ENCODE data around the gene LDHAL6B.
"Not testable (repeated sequence)": the region's sequence is repeated elsewhere in the genome, so short reads cannot be mapped to it uniquely, and the experiment has no call there.

Gene LDHAL6B

GRCh38 chr15:59206623-59207183, at the start of gene LDHAL6B:
Gene LDHAL6B, plus strand, starts transcription at chr15:59206843. Its CDS starts 98 bp downstream, at chr15:59206941.
- Histone ChIP-seq H3K9me3 (ENCODE audit: control insufficient read depth, insufficient read depth, low read length) (no peaks in the 10 kb centered on the region), H3K9ac (ENCODE audit: low read depth, low read length) (no peak within 1 kb of the TSS), H3K4me1 (ENCODE audit: insufficient read depth, low read length) (no peaks in the 10 kb centered on the region), H3K36me3 (ENCODE audit: insufficient read depth, low read length) (peaks cover 10% of the 10 kb centered on the region; the same call in 1 of the 2 replicates)

GRCh38 chr15:59157396-59157795, 49.2 kb upstream of the LDHAL6B start:
- no peaks in the 10 kb centered on the region for H3K4me1 ChIP-seq (ENCODE audit: insufficient read depth, low read length)

DNA sequence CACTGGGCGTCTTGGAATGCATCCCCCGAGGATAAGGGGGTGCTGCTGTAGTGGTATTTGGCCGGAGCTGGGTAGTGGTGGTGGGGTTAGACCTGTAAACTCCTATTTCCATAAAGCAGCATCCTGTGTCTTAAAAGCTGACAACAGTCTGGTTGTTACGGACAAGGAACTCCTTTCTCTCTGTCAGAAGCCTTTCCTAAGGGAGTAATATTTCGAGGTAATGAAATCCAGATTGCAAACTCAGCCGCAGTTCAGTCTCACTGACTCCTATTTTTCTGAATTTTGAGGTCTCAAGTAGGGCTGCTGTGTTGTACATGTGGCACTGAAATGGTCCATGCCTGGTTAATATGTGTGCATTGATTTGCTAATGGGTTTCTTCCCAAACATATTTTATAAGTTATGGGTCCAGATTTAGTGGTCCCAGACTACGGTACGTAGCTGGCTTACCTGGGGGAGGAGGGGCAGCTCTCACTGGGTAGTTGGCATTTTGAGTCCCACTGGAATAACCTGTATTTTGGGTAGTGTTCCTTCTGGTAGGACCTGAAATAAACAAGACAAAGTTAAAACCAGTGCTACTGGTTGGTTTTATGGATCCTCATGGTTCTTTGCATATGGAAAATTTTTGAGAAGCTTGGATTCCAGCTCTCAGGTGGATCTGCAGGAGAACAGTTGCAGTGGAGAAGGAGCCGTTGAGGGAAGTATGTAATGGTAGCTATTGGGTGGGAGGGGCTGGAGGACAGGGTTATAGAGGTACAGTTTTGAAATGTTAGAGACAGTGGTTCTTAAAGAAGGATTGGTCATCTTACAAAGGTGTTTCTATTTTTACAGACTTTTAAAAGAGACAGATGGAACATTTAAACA, 48.6 kb upstream of the LDHAL6B start:
- peaks cover 2% of the 10 kb centered on the region; the same call in 1 of the 2 replicates for H3K36me3 ChIP-seq (ENCODE audit: insufficient read depth, low read length)
- no peaks in the 10 kb centered on the region for H3K4me1 ChIP-seq (ENCODE audit: insufficient read depth, low read length)

More at GRCh38 chr15:59157396-59157795, 49.2 kb upstream of the LDHAL6B start:
- peaks cover 6% of the 10 kb centered on the region; the same call in 1 of the 2 replicates for H3K36me3 ChIP-seq (ENCODE audit: insufficient read depth, low read length)
- H3K9me3 ChIP-seq (ENCODE audit: control insufficient read depth, insufficient read depth, low read length) = no peaks in the 10 kb centered on the region
- H3K9ac ChIP-seq (ENCODE audit: low read depth, low read length) = no peak overlapping the region

DNA sequence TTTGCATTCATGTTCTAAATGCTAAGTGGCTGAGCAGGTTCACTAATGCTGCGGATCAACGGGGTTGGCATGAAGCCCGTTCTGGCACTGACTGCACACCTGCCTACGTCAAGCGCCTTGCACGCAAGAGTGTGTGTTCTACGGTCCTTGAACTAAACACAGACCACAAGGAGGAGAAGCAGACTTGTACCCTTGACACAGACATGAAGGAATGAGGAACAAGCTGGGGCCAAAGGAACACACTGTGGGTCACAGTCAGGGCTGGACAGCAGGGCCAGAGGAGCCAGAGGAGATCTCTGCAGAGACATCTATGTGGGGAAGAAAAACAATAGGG, 48.0 kb upstream of the LDHAL6B start:
- no peak overlapping the region for H3K9ac ChIP-seq (ENCODE audit: low read depth, low read length)
- H3K36me3 ChIP-seq (ENCODE audit: insufficient read depth, low read length) = peaks cover 2% of the 10 kb centered on the region; the same call in 1 of the 2 replicates
- no peaks in the 10 kb centered on the region for H3K4me1 ChIP-seq (ENCODE audit: insufficient read depth, low read length)
- H3K9me3 ChIP-seq (ENCODE audit: control insufficient read depth, insufficient read depth, low read length) = no peaks in the 10 kb centered on the region

More for the DNA sequence above, 48.6 kb upstream of the LDHAL6B start:
- Histone ChIP-seq H3K9me3 (ENCODE audit: control insufficient read depth, insufficient read depth, low read length) (no peaks in the 10 kb centered on the region), H3K9ac (ENCODE audit: low read depth, low read length) (no peak overlapping the region)

GRCh38 chr15:59159210-59159609, 47.4 kb upstream of the LDHAL6B start:
- no peaks in the 10 kb centered on the region; the same call in 1 of the 2 replicates for H3K36me3 ChIP-seq (ENCODE audit: insufficient read depth, low read length)
- H3K9me3 ChIP-seq (ENCODE audit: control insufficient read depth, insufficient read depth, low read length) = no peaks in the 10 kb centered on the region
- H3K9ac ChIP-seq (ENCODE audit: low read depth, low read length) = no peak overlapping the region
- H3K4me1 ChIP-seq (ENCODE audit: insufficient read depth, low read length) = no peaks in the 10 kb centered on the region

GRCh38 chr15:59160880-59161593, 45.6 kb upstream of the LDHAL6B start:
- no peaks in the 10 kb centered on the region; the same call in 1 of the 2 replicates for H3K36me3 ChIP-seq (ENCODE audit: insufficient read depth, low read length)

GRCh38 chr15:59162080-59162479, 44.6 kb upstream of the LDHAL6B start:
- H3K4me1 ChIP-seq (ENCODE audit: insufficient read depth, low read length); H3K9me3 ChIP-seq (ENCODE audit: control insufficient read depth, insufficient read depth, low read length); H3K9ac ChIP-seq (ENCODE audit: low read depth, low read length); H3K36me3 ChIP-seq (ENCODE audit: insufficient read depth, low read length): not testable (repeated sequence)

More at GRCh38 chr15:59160880-59161593, 45.6 kb upstream of the LDHAL6B start:
- Histone ChIP-seq H3K9me3 (ENCODE audit: control insufficient read depth, insufficient read depth, low read length) (no peaks in the 10 kb centered on the region), H3K4me1 (ENCODE audit: insufficient read depth, low read length) (peaks cover 7% of the 10 kb centered on the region), H3K9ac (ENCODE audit: low read depth, low read length) (no peak overlapping the region)

DNA sequence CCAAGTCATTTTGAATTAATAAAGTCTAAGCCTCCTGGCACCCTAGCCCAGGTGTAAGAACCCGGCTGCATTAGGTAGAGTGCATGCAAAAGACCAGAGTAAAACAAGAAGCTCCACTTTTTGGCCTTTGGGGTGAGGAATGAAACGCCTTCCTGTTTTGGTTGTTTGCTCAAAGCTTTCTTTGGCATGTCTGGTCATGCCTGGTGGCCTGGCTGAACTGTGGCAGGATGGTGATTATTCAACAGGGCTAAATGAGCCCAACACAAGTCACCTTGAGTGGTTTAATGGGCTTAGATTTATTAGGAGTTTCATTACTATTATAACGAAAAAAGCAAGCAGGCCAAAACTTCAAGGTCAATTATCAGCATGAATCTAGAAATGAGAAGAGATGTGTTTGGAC, 40.9 kb upstream of the LDHAL6B start:
- no peaks in the 10 kb centered on the region; the same call in none of the 2 replicates for H3K36me3 ChIP-seq (ENCODE audit: insufficient read depth, low read length)
- H3K4me1 ChIP-seq (ENCODE audit: insufficient read depth, low read length) = peaks cover 10% of the 10 kb centered on the region
- H3K9me3 ChIP-seq (ENCODE audit: control insufficient read depth, insufficient read depth, low read length) = no peaks in the 10 kb centered on the region
- H3K9ac ChIP-seq (ENCODE audit: low read depth, low read length) = no peak overlapping the region

DNA sequence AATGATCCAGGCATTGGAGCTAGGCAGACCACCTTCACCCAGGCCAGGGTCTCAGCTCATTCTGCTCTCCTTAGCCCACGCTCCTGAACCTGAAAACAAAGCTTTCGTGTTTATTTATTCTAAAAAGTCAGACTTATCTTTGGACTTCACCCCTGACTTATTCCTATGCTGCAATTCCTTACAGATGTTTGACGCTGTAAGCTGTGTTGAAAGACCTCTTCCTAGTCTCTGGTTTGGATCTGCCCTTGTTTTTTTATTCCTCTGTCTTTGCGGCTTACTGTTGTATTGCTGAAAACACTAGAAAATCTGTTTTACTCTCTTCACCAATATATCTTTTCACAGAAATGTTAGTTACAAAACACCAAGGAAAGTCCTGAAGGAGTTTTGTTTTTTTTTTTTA, 40.5 kb upstream of the LDHAL6B start:
- Histone ChIP-seq H3K9me3 (ENCODE audit: control insufficient read depth, insufficient read depth, low read length) (no peaks in the 10 kb centered on the region), H3K4me1 (ENCODE audit: insufficient read depth, low read length) (peaks cover 10% of the 10 kb centered on the region), H3K9ac (ENCODE audit: low read depth, low read length) (no peak overlapping the region), H3K36me3 (ENCODE audit: insufficient read depth, low read length) (no peaks in the 10 kb centered on the region; the same call in none of the 2 replicates)

DNA sequence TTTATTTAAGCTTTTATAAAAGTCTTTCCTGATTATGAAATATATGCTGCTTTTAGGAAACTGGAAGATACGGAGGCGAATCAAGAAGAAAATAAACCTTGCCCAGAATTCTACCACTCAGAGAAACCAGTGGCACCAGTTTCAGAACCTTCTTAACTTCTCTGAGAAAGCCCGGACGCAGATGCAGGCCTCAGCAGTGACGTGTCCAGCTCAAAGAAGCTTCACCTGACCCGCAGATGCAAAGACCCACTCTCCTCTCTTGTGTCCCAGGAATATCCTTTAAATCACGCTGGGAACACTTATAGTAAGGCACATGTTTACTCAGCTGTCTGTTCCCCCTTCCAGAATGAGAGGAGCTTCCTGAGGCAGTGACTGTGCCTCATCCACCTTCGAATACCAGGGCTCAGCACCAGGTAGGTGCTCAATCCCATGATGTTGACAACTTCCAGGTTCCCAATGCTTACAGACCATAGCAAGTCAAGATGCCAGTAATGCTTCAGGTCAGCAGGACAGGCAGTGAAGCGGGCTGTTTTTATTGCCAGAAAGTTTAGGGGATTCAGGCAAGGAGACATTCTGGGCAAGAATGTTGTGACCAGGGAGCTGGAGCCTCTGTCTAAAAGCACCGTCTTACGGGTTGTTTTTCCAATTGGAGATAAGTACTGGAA, 39.9 kb upstream of the LDHAL6B start:
- H3K36me3 ChIP-seq (ENCODE audit: insufficient read depth, low read length) = no peaks in the 10 kb centered on the region; the same call in none of the 2 replicates
- H3K4me1 ChIP-seq (ENCODE audit: insufficient read depth, low read length) = peaks cover 10% of the 10 kb centered on the region

DNA sequence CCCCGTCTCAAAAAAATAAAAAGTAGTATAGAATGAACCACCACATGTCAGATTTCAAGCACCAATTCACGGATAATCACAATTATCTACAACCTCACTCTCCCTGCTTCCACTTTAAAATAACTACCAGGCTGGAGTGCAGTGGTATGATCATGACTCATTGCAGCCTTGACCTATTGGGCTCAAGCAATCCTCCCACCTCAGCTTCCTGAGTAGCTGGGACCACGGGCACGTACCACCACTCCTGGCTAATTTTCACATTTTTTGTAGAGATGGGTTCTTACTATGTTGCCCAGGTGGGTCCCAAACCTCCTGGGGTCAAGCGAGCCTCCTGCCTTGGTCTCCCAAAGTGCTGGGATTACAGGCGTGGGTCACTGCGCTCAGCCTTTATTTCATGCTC, 38.1 kb upstream of the LDHAL6B start:
- Histone ChIP-seq H3K36me3 (ENCODE audit: insufficient read depth, low read length) (no peaks in the 10 kb centered on the region; the same call in none of the 2 replicates), H3K4me1 (ENCODE audit: insufficient read depth, low read length) (peaks cover 10% of the 10 kb centered on the region), H3K9ac (ENCODE audit: low read depth, low read length) (no peak overlapping the region), H3K9me3 (ENCODE audit: control insufficient read depth, insufficient read depth, low read length) (no peaks in the 10 kb centered on the region)

More for the DNA sequence above, 39.9 kb upstream of the LDHAL6B start:
- Histone ChIP-seq H3K9ac (ENCODE audit: low read depth, low read length) (no peak overlapping the region), H3K9me3 (ENCODE audit: control insufficient read depth, insufficient read depth, low read length) (no peaks in the 10 kb centered on the region)

DNA sequence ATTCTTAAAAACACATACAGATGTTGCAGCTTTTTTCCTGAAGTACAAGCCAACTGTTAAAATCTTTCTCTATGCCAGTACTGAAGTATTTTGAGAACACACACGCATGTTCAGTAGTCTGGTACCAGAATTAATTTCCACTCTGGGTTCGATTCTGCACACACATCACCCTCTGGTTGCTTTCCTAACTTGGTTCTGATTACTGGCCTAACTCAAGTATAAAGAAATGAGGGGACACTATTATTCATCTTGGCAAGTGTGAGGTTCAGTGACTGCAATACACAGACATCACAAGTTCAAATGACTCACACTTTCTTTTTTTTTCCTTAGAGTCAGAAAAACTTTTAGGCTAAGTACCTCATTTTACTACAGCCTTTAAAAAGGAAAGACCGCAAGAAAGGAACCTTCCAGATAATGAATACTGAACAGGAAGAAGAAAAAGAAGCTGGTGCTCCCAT, 37.4 kb upstream of the LDHAL6B start:
- Histone ChIP-seq H3K36me3 (ENCODE audit: insufficient read depth, low read length) (no peaks in the 10 kb centered on the region; the same call in none of the 2 replicates), H3K9ac (ENCODE audit: low read depth, low read length) (no peak overlapping the region), H3K9me3 (ENCODE audit: control insufficient read depth, insufficient read depth, low read length) (no peaks in the 10 kb centered on the region), H3K4me1 (ENCODE audit: insufficient read depth, low read length) (peaks cover 10% of the 10 kb centered on the region)

DNA sequence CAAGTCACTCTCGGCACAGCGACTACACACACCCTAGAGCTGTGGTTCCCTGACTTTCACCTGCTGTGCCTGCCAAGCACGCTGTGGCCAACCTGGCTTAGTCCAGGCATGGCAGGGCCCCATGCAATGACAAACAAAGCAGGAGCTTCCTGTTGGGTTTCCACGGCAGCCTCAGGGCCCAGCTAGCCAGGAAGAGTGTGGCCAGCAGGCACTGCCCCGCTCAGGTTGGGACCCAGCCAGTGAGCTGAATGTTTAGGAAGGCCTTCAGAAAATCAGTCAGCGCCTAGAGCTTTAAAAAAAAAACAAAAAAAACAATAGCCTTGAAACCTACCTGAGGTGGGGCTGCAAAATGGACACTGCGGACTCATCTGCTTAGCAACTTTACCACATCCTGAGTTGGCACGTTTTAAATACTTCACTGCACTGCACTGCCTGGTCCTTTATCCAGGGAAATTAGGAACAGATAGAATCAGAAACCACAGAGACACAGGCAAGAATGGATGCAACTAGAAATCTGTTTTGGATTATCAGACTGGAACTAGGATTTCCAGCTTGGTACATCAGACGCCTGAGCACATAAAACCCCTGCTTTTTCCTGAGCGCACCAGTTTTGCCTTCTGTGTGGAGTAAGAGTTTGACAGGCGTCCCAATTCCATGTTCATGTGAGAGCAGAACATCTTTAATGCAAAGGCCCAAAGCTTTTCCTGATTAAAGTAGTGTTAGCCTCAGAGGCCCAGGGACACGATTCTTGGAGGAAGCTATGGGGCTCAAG, 36.2 kb upstream of the LDHAL6B start:
- Histone ChIP-seq H3K36me3 (ENCODE audit: insufficient read depth, low read length) (no peaks in the 10 kb centered on the region; the same call in none of the 2 replicates), H3K4me1 (ENCODE audit: insufficient read depth, low read length) (peaks cover 14% of the 10 kb centered on the region), H3K9ac (ENCODE audit: low read depth, low read length) (no peak overlapping the region), H3K9me3 (ENCODE audit: control insufficient read depth, insufficient read depth, low read length) (no peaks in the 10 kb centered on the region)
